NCI-H2107 treated with DMSO at 0.1 percent for 48 hours (cell line): Measurements from ENCODE around the gene SFT2D3.
A peak's percentile ranks its signal among the peaks of the same experiment; 100 is the strongest.
"Not testable (repeated sequence)": the region's sequence is repeated elsewhere in the genome, so short reads cannot be mapped to it uniquely, and the experiment has no call there.

Experiments used
- DNase-seq: peaks from one replicate; lab custom pipeline; 2025; ENCODE audit not compliant: unreplicated experiment; lab: John Stamatoyannopoulos, UW

The SFT2D3 gene

DNA sequence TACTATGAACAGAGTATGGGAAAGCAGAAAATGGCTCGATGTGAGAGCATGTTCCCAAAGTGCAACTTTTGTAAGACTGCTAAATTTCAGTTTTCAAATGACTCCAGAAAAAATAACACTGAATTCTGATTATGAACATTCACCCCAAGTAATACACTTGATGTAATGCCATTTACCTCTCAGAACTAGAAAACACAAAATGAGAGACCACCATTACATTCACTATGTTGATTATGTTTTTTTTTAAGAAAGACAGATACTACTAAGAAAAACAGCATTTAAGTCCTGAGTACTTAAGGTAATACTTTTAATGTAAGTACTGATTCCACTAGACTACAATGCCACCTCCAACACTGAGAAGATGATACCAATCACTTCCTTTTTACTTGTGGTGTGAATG lies 38.5 kb downstream of the SFT2D3 start:
- no peak for DNase-seq

GRCh38 chr2:127740665-127741288 lies 39.5 kb downstream of the SFT2D3 start:
- DNase-seq: peak; percentile 17

- no peak for DNase-seq
Observed at GRCh38 chr2:127743477-127744026, 42.3 kb downstream of the SFT2D3 start.

DNA sequence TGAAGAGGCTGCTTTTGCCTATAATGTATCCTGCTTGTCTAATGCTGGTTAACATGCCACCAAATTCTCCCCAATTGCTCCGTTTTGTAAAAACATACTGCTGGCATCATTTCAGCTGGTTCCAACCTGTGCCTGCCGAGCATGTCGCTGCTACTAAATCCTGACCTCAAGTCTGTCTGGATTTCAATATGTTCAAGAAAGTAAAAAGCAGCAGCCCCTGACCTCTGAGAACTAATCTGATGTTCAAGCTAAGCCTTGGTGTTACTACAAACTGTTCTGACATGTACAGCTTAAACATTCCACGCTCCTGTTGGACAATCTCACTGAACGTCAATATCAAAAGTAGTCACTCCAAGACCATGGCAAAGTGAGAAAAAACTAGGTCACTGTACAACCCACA lies 46.3 kb downstream of the SFT2D3 start:
- no peak for DNase-seq

DNA sequence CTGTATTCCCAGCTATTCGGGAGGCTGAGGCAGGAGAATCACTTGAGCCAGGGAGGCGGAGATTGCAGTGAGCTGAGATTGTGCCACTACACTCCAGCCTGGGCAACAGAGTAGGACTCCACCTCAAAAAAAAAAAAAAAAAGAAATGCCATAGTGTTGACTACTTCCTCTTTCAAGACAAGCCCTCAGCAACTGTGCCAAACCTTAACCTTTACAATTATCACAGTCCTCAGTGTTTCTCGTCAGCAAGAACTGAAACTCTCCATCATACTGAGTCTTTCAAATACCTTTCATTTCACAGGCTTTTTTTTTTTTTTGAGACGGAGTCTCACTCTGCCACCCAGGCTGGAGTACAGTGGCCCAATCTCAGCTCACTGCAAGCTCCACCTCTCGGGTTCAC lies 48.2 kb downstream of the SFT2D3 start:
- DNase-seq: not testable (repeated sequence)

- DNase-seq: no peak
Observed at GRCh38 chr2:127753374-127753773, 52.1 kb downstream of the SFT2D3 start.

DNA sequence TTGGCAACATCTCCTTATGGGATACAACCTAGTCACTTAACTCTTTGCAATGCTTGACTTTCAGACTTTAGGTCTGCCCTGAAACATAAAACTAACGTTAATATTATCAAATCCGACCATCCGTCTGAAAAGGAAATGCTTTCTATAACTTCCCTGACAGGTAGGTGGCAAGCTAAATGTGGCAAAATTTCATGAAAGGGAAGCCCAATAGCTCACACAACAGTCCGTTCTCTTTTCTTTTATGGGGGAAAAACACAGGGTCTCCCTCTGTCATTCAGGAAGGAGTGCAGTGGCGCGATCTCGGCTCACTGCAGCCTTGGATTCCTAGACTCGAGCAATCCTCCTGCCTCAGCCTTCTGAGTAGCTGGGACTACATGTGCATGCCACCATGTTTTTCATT lies 52.9 kb downstream of the SFT2D3 start:
- DNase-seq: no peak
